Activated CD8-positive, alpha-beta T cell treated with anti-CD3 and anti-CD28 coated beads, Interleukin-2, amount 10 ng/mL, durations not matched to agents 7 days and 5 days (primary cell): ENCODE measurements around the gene PAAF1. TPM values are rescaled to one million over a fixed set of nuclear protein-coding genes. Genes with fewer than 3 reads are reported as not detected.
A peak's percentile ranks its signal among the peaks of the same experiment; 100 is the strongest.
"Not testable (repeated sequence)": the region's sequence is repeated elsewhere in the genome, so short reads cannot be mapped to it uniquely, and the experiment has no call there.

ENCODE experiments used
- ATAC-seq: fragments of 150-1000 bp; cut with Tn5 transposase; one replicate; pipeline ENCODE4 v1.10.0; 2021; ENCODE audit warnings: moderate library complexity
- CTCF ChIA-PET: fragments of 350-600 bp; sonication (Branson Sonifier 250); formaldehyde crosslinking; loops from one replicate; lab custom pipeline; 2021; ENCODE audit warnings: antibody characterized with exemption; lab: Charles Lee
- POLR2A ChIA-PET: fragments of 350-600 bp; sonication (Branson Sonifier 250); formaldehyde crosslinking; loops from one replicate; lab custom pipeline; 2021; ENCODE audit warnings: antibody characterized with exemption; lab: Charles Lee
- DNase-seq: peaks from one replicate; pipeline ENCODE4 v3.0.0-alpha.2; 2020
- H3K27ac Mint-ChIP-seq: one replicate; pipeline ENCODE4 v1.8.0; 2021; ENCODE audit warnings: mild to moderate bottlenecking, mixed read lengths
- H3K27me3 Mint-ChIP-seq: one replicate; pipeline ENCODE4 v1.8.0; 2021; ENCODE audit warnings: low read depth, mixed read lengths
- H3K36me3 Mint-ChIP-seq: one replicate; pipeline ENCODE4 v1.8.0; 2021; ENCODE audit warnings: low read depth, mixed read lengths
- H3K4me1 Mint-ChIP-seq: one replicate; pipeline ENCODE4 v1.8.0; 2021; ENCODE audit warnings: low read depth, mixed read lengths
- H3K4me3 Mint-ChIP-seq: one replicate; pipeline ENCODE4 v1.8.0; 2021; ENCODE audit warnings: mild to moderate bottlenecking, mixed read lengths
- H3K9me3 Mint-ChIP-seq: one replicate; pipeline ENCODE4 v1.8.0; 2022; ENCODE audit warnings: mixed read lengths; ENCODE audit not compliant: insufficient read depth
- total RNA-seq, 2 experiments: library from RNA; stranded (reverse); gene quantifications; one replicate each; pipeline ENCODE4 v1.2.3, GENCODE V29; 2021

PAAF1 gene
- total RNA-seq, 2 experiments from 2014 or later, result 17.9 to 19.6 TPM

DNA sequence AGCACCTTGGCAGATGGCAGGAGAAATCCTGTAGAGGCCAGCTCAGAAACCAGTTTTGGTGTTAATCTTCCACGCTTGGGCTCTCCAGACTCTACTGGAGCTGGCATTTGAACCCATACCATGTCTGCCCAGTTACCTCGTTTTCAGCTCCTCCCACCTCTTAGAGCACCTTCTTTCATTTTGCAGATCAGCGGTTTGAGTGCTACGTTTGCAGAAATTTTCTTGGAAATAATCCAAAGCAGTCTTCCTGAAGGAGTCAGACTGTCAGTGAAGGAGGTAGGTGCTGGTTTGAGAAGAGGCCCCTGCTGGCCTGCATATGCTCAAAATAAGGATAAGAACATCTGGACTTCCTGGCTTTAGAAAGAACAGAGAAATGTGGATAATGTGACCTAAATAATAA lies 13.8 kb upstream of the PAAF1 start:
- H3K27ac Mint-ChIP-seq, result no peak overlapping the region
- H3K9me3 Mint-ChIP-seq, result no peaks in the 10 kb centered on the region
- no peaks in the 10 kb centered on the region for H3K27me3 Mint-ChIP-seq
- no peak for ATAC-seq
- ChIA-PET CTCF (no interaction called here), POLR2A (no interaction called here)
- H3K4me3 Mint-ChIP-seq, result no peak overlapping the region
- peaks cover 22% of the 10 kb centered on the region for H3K36me3 Mint-ChIP-seq
- no peak for DNase-seq
- no peaks in the 10 kb centered on the region for H3K4me1 Mint-ChIP-seq

DNA sequence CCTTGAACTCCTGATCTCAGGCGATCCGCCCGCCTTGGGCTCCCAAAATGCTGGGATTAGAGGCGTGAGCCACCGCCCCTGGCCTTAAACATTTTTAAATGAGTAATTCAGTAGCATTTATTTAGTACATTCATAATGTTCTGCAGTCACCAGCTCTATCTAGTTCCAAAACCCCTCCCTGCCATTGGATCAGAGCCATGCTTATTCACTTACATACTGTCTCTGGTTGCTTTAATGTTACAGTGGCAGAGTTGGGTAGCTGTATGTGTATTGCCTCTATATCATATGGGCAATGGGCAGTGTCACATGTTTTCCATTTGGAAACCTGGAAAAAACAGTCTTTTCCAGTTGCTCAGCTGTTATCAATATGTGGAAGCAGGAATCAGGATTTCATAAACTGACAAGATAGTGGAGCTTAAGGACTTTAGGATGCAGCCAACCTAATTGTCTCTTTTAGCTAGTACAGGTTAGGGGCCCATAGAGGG lies 10.7 kb upstream of the PAAF1 start:
- Mint-ChIP-seq H3K27ac (no peak overlapping the region), H3K9me3 (no peaks in the 10 kb centered on the region), H3K27me3 (no peaks in the 10 kb centered on the region), H3K4me1 (no peaks in the 10 kb centered on the region), H3K4me3 (no peak overlapping the region), H3K36me3 (peaks cover 21% of the 10 kb centered on the region)
- no peak for ATAC-seq
- ChIA-PET CTCF (interaction anchor here (1.8 kb wide), 1 partner anchor 65 kb away, joined by 3 read pairs; no protein-coding TSS in a partner anchor), POLR2A (no interaction called here)
- DNase-seq, result no peak

DNA sequence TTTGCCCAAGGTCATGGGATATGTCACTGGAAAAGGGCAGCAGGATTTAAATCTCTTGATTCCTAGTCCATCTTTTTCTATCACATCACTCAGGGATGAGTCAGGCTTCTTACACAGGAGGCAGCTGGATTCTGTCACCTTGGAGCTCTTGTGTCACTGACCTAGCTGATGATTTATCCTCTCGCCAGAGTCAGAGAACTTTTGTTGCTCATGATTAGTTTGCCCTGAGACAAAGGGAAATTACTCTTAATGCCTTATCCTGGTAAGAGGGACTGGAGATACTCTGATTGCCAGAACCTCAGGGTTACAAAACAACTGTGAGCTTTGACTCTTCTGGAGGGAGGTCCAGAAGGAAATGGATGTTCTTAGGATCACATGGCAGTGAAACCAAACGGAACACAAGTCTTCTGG lies 10.2 kb upstream of the PAAF1 start:
- ATAC-seq, result no peak
- POLR2A ChIA-PET, result no interaction called here
- no peak overlapping the region for H3K27ac Mint-ChIP-seq
- CTCF ChIA-PET, result interaction anchor here (1.8 kb wide), 1 partner anchor 64 kb away, joined by 3 read pairs; no protein-coding TSS in a partner anchor
- no peak overlapping the region for H3K4me3 Mint-ChIP-seq
- no peaks in the 10 kb centered on the region for H3K9me3 Mint-ChIP-seq
- H3K36me3 Mint-ChIP-seq, result peaks cover 19% of the 10 kb centered on the region
- no peak for DNase-seq
- no peaks in the 10 kb centered on the region for H3K27me3 Mint-ChIP-seq
- no peaks in the 10 kb centered on the region for H3K4me1 Mint-ChIP-seq

DNA sequence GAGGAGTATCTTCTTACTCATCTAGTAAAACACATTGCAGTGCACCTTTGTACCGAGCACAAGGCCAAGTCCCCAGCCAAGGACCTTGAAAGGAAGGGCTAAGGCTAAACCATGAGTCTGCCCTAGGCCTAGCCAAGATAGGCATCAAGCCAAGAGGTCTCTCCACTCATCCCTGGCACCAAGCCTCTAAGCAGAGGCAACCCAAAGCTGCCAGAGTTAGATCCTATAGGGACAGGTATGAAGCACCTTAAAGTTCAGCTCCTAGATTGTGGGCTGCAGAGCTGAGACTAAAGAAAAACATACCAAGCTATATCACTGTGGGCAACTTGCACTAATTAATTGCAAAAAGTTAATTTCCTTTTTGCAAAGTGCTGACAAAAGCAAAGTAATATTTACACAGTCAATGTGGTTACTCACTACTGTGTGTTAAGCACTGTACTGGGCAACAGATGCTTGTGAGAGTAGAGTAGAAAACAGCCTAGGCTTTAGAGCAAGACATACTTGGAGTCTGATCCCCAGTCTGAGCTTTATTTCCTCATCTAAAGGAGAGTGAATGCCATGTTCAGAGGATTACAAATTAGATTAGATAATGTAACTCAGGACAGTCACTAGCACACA lies 7.4 kb upstream of the PAAF1 start:
- DNase-seq (no peak), ATAC-seq (no peak)
- Mint-ChIP-seq H3K4me1 (peaks cover 6% of the 10 kb centered on the region), H3K9me3 (no peaks in the 10 kb centered on the region), H3K27ac (no peak overlapping the region), H3K36me3 (peaks cover 28% of the 10 kb centered on the region), H3K27me3 (no peaks in the 10 kb centered on the region), H3K4me3 (no peak overlapping the region)
- CTCF ChIA-PET, result interaction anchor here (1.4 kb wide), 1 partner anchor 95 kb away, joined by 3 read pairs; no protein-coding TSS in a partner anchor
- POLR2A ChIA-PET, result no interaction called here

DNA sequence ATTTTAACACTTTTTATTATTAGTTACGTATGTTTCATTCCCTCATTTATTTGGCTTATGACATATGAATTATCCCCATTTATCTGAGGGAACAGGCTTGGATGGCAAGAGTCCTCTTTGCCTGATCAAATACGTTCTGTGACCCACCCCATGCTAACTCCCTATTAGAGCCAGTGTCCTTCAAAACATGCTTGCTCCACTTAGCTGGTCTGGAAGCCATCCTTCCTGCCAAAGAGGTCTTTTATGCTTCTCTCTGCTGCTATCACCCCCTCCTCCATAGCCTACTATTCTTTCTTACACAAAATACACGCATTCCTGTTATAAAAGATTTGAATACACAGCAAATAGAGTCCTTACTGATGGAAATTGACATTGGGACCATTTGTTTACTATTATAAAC lies 6.5 kb upstream of the PAAF1 start:
- ChIA-PET CTCF (interaction anchor here (1.4 kb wide), 1 partner anchor 94 kb away, joined by 3 read pairs; no protein-coding TSS in a partner anchor), POLR2A (interaction anchor here (1.1 kb wide), 1 partner anchor 15 kb away, joined by 3 read pairs; no protein-coding TSS in a partner anchor)
- Mint-ChIP-seq H3K9me3 (no peaks in the 10 kb centered on the region), H3K36me3 (peaks cover 33% of the 10 kb centered on the region), H3K4me1 (peaks cover 12% of the 10 kb centered on the region), H3K27me3 (no peaks in the 10 kb centered on the region), H3K27ac (no peak overlapping the region), H3K4me3 (no peak overlapping the region)
- DNase-seq (no peak), ATAC-seq (no peak)

DNA sequence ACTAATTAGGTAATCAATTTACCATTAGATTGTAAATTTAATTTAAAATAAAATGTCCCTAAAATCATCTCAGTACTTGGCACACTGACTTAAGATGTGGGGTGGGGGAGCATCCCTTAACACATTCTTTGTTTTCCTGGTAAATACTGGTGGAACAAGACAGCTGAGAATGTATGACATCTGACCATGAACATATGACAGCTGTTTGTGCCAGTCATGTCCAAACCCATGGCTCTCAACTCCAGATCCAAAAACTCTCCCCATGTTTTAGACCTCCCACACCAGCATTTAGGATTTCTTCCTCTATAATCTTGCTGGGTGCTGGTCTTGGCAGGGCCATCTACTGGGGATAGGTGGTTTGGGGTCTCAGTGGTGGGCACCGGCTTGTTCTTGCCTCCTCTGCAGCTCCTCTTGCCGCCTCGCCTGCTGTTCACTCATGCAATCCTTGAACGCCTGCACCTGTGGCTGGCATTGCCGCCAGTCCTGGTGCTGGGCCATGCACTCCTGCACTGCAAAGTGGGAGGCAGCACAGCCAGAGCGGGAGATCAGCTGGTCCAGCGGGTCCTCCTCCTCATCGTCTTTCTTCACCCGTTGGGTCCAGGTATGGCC lies 3.9 kb upstream of the PAAF1 start:
- H3K4me1 Mint-ChIP-seq, result peaks cover 30% of the 10 kb centered on the region
- CTCF ChIA-PET, result interaction anchor here (1.1 kb wide), 1 partner anchor 58 kb away, joined by 4 read pairs; no protein-coding TSS in a partner anchor
- H3K9me3 Mint-ChIP-seq, result no peaks in the 10 kb centered on the region
- no peaks in the 10 kb centered on the region for H3K27me3 Mint-ChIP-seq
- H3K4me3 Mint-ChIP-seq, result no peak overlapping the region
- peaks cover 42% of the 10 kb centered on the region for H3K36me3 Mint-ChIP-seq
- H3K27ac Mint-ChIP-seq, result peak overlapping the region; percentile 4
- DNase-seq (no peak), ATAC-seq (no peak)
- POLR2A ChIA-PET, result no interaction called here

DNA sequence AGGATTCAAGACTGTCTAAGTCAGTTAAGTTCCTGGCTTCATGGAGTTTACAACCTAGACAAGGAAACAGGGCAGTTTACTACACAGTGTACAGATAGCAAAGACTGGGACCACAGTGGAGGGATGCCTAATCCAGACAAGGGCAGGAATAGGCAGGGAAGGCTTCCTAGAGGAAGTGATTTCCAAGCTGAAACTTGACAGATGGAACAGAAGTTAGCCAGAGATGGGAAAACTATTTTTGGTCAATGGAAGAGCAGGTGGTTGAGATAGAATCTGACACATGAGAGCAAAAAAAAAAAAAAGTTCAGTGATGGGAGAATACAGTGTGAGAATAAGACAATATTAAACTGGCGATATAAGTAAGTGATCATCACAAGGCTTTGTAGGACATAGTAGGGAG lies 1.4 kb upstream of the PAAF1 start:
- ChIA-PET POLR2A (no interaction called here), CTCF (no interaction called here)
- peak overlapping the region; percentile 99 for H3K27ac Mint-ChIP-seq
- H3K27me3 Mint-ChIP-seq, result no peaks in the 10 kb centered on the region
- H3K4me1 Mint-ChIP-seq, result peaks cover 41% of the 10 kb centered on the region
- H3K9me3 Mint-ChIP-seq, result no peaks in the 10 kb centered on the region
- peak overlapping the region; percentile 96 for H3K4me3 Mint-ChIP-seq
- no peak for ATAC-seq
- DNase-seq, result no peak
- H3K36me3 Mint-ChIP-seq, result peaks cover 38% of the 10 kb centered on the region

DNA sequence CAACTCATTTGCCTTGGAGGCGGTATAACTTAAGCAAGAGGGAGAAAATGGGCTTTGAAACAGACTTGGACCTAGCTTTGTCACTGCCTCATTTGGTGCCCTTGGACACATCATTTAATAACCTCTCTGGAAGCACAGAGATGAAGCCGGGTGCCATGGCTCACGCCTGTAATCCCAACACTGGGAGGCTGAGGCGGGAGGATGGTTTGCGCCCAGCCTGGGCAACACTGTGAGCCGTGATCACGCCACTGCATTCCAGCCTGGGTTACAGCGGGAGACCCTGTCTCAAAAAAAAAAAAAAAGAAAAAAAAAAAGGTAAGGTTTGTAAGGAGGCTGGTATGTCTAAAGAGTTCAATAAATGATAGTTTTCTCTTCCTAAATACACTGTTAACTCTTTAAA lies 959 bp upstream of the PAAF1 start:
- ATAC-seq (no peak), DNase-seq (no peak)
- Mint-ChIP-seq H3K9me3 (no peaks in the 10 kb centered on the region), H3K27me3 (no peaks in the 10 kb centered on the region), H3K36me3 (peaks cover 37% of the 10 kb centered on the region), H3K27ac (peak overlapping the region; percentile 99), H3K4me3 (peak overlapping the region; percentile 96), H3K4me1 (peaks cover 41% of the 10 kb centered on the region)
- CTCF ChIA-PET, result no interaction called here
- POLR2A ChIA-PET, result no interaction called here

DNA sequence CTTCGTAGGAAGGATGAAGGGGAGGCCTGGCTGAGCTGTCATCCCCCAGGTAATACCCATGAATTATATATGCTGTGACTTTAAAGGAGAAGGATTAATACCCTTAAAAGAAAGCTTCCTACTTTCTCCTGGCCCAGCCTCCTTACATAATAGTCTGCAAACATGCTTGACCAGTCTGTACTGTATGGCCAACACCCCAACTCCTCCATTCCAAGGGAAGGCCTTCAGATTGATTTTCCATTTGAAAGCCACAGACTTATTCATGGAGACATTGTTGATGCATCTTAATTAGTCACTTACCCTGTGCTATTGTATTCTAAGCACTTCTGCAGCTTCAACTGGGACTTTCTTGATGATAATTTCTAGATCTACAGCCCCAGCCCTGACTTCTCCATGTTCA lies 2.0 kb downstream of the PAAF1 start:
- no peak for DNase-seq
- ChIA-PET CTCF (interaction anchor here (0.7 kb wide), 1 partner anchor 17 kb away, joined by 3 read pairs; no protein-coding TSS in a partner anchor), POLR2A (interaction anchor here (1.9 kb wide), 1 partner anchor 91 kb away, joined by 7 read pairs; the partner anchor contains the start of gene MRPL48)
- no peaks in the 10 kb centered on the region for H3K27me3 Mint-ChIP-seq
- peaks cover 36% of the 10 kb centered on the region for H3K4me1 Mint-ChIP-seq
- no peak overlapping the region for H3K4me3 Mint-ChIP-seq
- no peaks in the 10 kb centered on the region for H3K9me3 Mint-ChIP-seq
- no peak overlapping the region for H3K27ac Mint-ChIP-seq
- peaks cover 24% of the 10 kb centered on the region for H3K36me3 Mint-ChIP-seq
- no peak for ATAC-seq

DNA sequence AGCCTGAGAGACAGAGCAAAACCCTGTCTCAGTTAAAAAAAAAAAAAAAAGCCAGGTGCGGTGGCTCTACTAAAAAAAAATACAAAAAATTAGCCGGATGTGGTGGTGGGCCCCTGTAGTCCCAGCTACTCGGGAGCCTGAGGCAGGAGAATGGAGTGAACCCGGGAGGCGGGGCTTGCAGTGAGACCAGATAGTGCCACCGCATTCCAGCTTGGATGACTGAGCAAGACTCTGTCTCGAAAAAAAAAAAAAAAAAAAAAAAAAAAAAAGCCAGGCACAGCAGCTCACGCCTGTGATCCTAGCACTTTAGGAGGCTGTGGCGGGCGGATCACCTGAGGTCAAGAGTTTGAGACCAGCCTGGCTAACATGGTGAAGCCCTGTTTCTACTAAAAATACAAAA lies 3.6 kb downstream of the PAAF1 start:
- H3K9me3 Mint-ChIP-seq, H3K27ac Mint-ChIP-seq, H3K4me3 Mint-ChIP-seq, ATAC-seq, DNase-seq, H3K27me3 Mint-ChIP-seq: not testable (repeated sequence)
- H3K4me1 Mint-ChIP-seq, result peaks cover 27% of the 10 kb centered on the region
- H3K36me3 Mint-ChIP-seq, result peaks cover 15% of the 10 kb centered on the region
- ChIA-PET POLR2A (interaction anchor here (0.6 kb wide), 1 partner anchor 120 kb away, joined by 3 read pairs; the partner anchor contains the start of gene RAB6A), CTCF (interaction anchor here (1.3 kb wide), 1 partner anchor 12 kb away, joined by 4 read pairs; no protein-coding TSS in a partner anchor)

DNA sequence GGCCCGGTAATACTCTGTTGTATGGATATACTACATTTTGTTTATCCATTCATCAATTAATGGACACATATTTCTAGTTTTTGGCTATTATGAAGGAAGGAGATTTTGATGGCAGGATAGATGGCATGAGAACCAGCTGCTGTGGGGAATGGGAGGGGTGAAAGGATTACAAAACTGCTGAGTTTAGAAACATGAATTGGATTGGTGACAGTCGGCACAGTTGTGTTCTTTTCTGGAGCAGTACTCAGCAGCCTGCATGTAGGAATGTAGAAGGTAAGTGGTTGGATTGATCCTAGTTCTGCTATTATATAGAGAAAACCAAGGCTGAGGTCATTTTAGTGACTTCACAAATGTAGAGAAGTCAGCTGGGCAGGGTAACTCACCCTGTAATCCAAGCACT lies 7.1 kb downstream of the PAAF1 start:
- Mint-ChIP-seq H3K36me3 (peaks cover 20% of the 10 kb centered on the region), H3K27ac (no peak overlapping the region), H3K27me3 (no peaks in the 10 kb centered on the region), H3K9me3 (no peaks in the 10 kb centered on the region), H3K4me1 (peaks cover 3% of the 10 kb centered on the region), H3K4me3 (no peak overlapping the region)
- ChIA-PET POLR2A (no interaction called here), CTCF (no interaction called here)
- DNase-seq, result no peak
- ATAC-seq, result no peak

DNA sequence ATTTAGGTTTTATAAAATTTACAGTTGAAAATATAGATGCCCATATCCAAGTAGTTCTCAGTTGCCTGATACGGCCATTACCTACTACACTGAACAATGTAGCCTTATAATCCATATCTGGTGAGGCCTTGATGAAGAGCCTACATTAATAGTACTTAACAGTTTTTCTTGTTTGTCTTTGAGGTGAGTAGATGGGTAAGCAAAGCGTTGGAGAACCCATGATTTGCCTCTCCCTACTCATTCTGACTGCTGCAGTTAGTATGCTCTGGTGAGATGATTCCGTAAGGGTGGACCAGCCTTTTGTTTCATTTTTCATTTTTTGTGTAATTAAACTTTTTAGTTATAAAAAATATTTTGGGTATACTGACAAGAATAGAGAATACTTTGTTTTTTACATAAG lies 11.4 kb downstream of the PAAF1 start:
- ATAC-seq (no peak), DNase-seq (no peak)
- no peak overlapping the region for H3K4me3 Mint-ChIP-seq
- H3K27ac Mint-ChIP-seq, result no peak overlapping the region
- H3K36me3 Mint-ChIP-seq, result peaks cover 25% of the 10 kb centered on the region
- no peaks in the 10 kb centered on the region for H3K4me1 Mint-ChIP-seq
- ChIA-PET POLR2A (no interaction called here), CTCF (no interaction called here)
- H3K9me3 Mint-ChIP-seq, result no peaks in the 10 kb centered on the region
- H3K27me3 Mint-ChIP-seq, result no peaks in the 10 kb centered on the region
